Measurements from ENCODE around the gene PRSS38. TPM values are rescaled to one million over a fixed set of nuclear protein-coding genes. Genes with fewer than 3 reads are reported as not detected.

The PRSS38 gene
- total and polyA plus RNA-seq, 2 experiments from 2014 or later = not detected

GRCh38 chr1:227766015-227766634, 49.4 kb upstream of the PRSS38 start (continued):
- no peak for TF ChIP-seq CREB1 (CRISPR knock-in tag; IDR thresholded peaks at IDR 0.05; ENCODE audit: low read depth)
- TF ChIP-seq ZNF114 (CRISPR knock-in tag; IDR thresholded peaks at IDR 0.05) = no peak
- no peak for TF ChIP-seq EZH2phosphoT487 (IDR thresholded peaks at IDR 0.05; ENCODE audit: unreplicated experiment)
- TF ChIP-seq REST (IDR thresholded peaks at IDR 0.05; ENCODE audit: unreplicated experiment) = no peak
- TF ChIP-seq ETS1 (IDR thresholded peaks at IDR 0.05) = no peak

GRCh38 chr1:227766653-227767277, 48.7 kb upstream of the PRSS38 start:
- H3K4me3 ChIP-seq = no peak overlapping the region
- 0 out of 2 replicates have a peak, but pooled peaks cover 11% of the 10 kb centered on the region for H3K79me2 ChIP-seq (replicated peaks; ENCODE audit: insufficient read depth)
- no peaks in the 10 kb centered on the region for H3K4me1 ChIP-seq (ENCODE audit: insufficient read depth)
- no peaks in the 10 kb centered on the region for H3K9me2 ChIP-seq (ENCODE audit: insufficient read depth)
- H3K27ac ChIP-seq (ENCODE audit: low read depth) = no peak overlapping the region
- Mint-ChIP-seq H3K36me3 (ENCODE audit: low read depth) (peaks cover 29% of the 10 kb centered on the region), H3K9me3 (no peaks in the 10 kb centered on the region), H3K4me3 (no peak overlapping the region), H3K4me1 (no peaks in the 10 kb centered on the region; the same call in 2 of the 3 replicates), H3K27ac (no peak overlapping the region), H3K27me3 (ENCODE audit: insufficient read depth, low read depth, poor library complexity) (peaks cover 6% of the 10 kb centered on the region)
- DNase-seq (ENCODE audit: low spot score) = no peak
- no peak for ATAC-seq
- H3K4me2 ChIP-seq = no peak overlapping the region
- H2AFZ ChIP-seq = no peak overlapping the region
- no peaks in the 10 kb centered on the region; the same call in 1 of the 2 replicates for H4K20me1 ChIP-seq (replicated peaks; ENCODE audit: insufficient read depth)
- no peaks in the 10 kb centered on the region for H3K27me3 ChIP-seq (ENCODE audit: insufficient read depth)
- H3F3A ChIP-seq (replicated peaks; ENCODE audit: low read depth) = no peaks in the 10 kb centered on the region
- H3K36me3 ChIP-seq (ENCODE audit: insufficient read depth) = no peaks in the 10 kb centered on the region
- TF ChIP-seq ZNF114 (CRISPR knock-in tag; IDR thresholded peaks at IDR 0.05) (no peak), EZH2phosphoT487 (IDR thresholded peaks at IDR 0.05; ENCODE audit: unreplicated experiment) (no peak), ZNF462 (CRISPR knock-in tag; IDR thresholded peaks at IDR 0.05) (no peak), ETS1 (IDR thresholded peaks at IDR 0.05) (no peak), EZH2 (IDR thresholded peaks at IDR 0.05; ENCODE audit: low read depth, unreplicated experiment) (no peak)
